ENCODE data around the gene TMEM185B.
A peak's percentile ranks its signal among the peaks of the same experiment; 100 is the strongest.
"Not testable (repeated sequence)": the region's sequence is repeated elsewhere in the genome, so short reads cannot be mapped to it uniquely, and the experiment has no call there.

Gene TMEM185B

DNA sequence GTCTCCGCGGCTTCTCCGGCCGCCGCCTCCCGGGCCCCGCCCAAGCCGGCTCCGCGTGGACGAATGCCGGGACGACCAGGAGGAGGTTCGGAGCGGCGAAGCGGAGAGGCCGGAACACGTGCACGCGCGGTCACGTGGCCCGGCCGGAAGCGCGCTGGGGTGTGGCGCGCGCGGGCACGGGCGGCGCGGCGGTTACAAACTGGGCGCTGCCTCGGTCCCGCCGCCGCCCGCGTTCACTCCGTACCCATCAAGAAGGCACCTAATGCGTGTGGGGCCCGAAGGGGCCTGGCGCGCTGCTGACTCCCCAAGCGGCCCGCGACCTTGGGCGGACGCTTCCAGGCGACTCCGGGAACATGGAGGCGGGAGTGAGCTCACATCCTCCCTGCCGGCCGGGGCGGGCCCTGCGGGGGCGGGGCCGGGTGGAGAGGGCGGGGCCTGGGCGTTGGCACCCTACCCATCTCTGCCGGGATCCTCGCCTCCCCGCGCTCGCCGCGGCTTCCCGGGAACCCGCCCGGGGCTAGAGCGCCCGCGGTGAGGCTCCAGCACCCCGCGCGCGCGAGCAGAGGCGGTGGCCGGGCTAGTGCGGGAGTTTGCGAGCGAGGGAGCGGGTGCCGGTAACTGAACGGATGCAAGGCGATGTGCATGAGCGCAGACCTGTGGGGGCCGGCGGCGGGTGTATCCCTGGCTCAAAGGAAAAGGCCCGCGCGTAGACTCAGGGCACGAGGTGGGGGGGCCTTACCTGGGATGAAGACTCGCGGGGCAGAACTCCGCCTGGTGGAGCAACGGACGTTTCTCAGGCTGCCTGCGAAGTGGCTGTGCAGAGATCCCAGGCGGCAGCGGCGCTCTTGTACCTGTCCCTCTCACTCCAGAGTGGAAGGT is at the start of gene TMEM185B:
Gene TMEM185B, minus strand, starts transcription at position 367 of the 879 bp plus-strand sequence. CDS start 424 bp downstream, outside the sequence.
- peak; percentile 77 for DNase-seq (ENCODE audit: low read depth, low spot score)

DNA sequence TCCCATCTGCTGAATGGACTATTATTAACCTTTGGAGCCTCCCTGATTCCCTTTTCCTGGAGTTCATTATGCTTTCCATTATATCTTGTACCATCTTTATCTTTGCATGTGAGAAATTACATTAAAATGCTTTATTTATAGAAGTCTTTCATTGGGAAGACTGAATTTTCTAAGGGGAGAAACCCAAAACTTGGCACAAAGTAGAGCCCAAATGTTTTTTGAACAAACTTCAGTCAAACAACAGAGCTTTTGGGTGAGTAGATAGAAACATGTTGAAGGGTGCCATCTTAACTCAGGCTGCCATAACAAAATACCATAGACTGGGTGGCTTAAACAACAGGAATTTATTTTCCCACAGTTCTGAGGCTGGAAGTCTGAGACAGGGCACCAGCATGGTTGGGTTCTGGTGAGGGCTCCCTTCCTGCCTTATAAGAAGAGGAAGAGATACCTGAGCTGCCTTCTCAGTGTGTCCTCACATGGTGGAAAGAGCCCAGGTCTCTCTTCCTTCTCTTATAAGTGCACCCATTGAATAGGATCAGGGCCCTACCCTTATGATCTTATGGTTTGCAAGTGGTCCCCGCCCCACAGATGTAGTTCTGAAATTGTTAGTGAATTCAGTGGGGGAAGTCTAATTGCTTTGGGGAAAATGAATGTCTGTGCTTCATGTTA is 48.6 kb upstream of the TMEM185B start:
- no peak for DNase-seq (ENCODE audit: low read depth, low spot score)

- no peak for DNase-seq (ENCODE audit: low read depth, low spot score)
Observed at GRCh38 chr2:120269816-120270215, 46.6 kb upstream of the TMEM185B start.

GRCh38 chr2:120269076-120269744 is 46.0 kb upstream of the TMEM185B start:
- DNase-seq (ENCODE audit: low read depth, low spot score) = no peak

- no peak for DNase-seq (ENCODE audit: low read depth, low spot score)
Observed at GRCh38 chr2:120267348-120267747, 44.1 kb upstream of the TMEM185B start.

- DNase-seq (ENCODE audit: low read depth, low spot score) = no peak
Observed at GRCh38 chr2:120265006-120265405, 41.8 kb upstream of the TMEM185B start.

GRCh38 chr2:120262761-120263428 is 39.7 kb upstream of the TMEM185B start:
- DNase-seq (ENCODE audit: low read depth, low spot score) = no peak

GRCh38 chr2:120262150-120262549 is 39.0 kb upstream of the TMEM185B start:
- no peak for DNase-seq (ENCODE audit: low read depth, low spot score)

- no peak for DNase-seq (ENCODE audit: low read depth, low spot score)
Observed at GRCh38 chr2:120261387-120262006, 38.3 kb upstream of the TMEM185B start.

- no peak for DNase-seq (ENCODE audit: low read depth, low spot score)
Observed at GRCh38 chr2:120260736-120261135, 37.5 kb upstream of the TMEM185B start.

GRCh38 chr2:120259939-120260338 is 36.7 kb upstream of the TMEM185B start:
- DNase-seq (ENCODE audit: low read depth, low spot score) = not testable (repeated sequence)

DNA sequence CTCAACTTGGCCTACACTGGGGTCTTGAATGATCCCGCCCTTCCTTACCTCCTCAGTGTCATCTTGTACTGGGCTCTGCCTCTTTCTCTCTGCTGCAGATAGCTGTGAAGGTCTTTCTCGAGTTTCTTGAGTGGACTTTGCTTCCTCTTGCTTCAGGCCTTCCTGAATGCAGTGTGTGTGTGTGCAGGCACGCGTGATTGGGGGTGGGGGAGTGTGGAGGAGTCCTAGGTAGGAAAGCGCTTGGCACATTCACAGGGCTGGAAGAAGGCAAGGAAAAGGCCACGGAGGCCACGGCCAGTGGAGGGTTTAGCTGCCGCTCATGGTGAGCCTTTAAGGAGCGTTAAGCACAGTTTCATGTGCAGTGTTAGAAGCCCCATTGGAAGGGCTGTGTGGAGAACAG is 35.0 kb upstream of the TMEM185B start:
- no peak for DNase-seq (ENCODE audit: low read depth, low spot score)

GRCh38 chr2:120257522-120257921 is 34.3 kb upstream of the TMEM185B start:
- DNase-seq (ENCODE audit: low read depth, low spot score) = no peak

DNA sequence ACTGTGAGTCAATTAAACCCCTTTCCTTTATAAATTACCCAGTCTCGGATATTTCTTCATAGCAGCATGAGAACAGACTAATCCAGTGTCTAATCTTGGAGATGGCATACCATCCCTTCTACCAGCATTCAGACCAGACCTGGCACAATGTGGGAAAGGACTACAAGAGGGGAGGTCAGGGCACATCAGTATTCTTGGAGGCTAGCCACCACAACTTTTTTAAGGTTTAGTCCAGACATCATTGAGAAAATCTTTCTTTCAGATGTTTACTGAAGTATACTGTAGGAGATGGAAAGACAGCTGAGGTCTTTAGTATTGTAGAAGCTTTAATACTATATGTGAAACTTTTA is 33.4 kb upstream of the TMEM185B start:
- no peak for DNase-seq (ENCODE audit: low read depth, low spot score)

DNA sequence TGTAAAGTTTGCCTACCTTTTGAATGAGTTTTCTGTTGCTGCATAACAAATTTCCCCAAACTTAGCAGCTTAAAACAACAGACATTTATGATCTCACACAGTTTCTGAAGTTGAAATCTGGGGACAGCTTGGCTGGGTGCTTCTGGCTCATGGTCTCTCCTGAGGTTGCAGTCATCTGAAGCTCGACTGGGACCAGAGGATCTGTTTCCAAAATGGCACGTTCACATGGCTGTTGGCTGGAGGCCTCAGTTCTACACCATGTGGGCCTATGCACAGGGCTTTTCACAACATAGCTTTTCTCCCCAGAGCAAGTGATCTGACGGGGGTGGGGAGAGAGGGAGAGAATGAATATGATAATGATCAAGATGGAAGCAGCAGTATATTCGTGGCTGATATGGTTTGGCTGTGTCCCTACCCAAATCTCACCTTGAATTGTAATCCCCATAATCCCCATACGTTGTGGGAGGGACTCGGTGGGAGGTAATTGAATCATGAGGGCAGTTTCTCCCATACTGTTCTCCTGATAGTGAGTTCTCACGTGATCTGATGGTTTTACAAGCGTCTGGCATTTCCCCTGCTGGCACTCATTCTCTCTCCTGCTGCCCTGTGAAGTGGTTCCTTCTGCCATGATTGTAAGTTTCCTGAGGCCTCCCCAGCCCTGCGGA is 32.9 kb upstream of the TMEM185B start:
- DNase-seq (ENCODE audit: low read depth, low spot score) = no peak

- no peak for DNase-seq (ENCODE audit: low read depth, low spot score)
Observed at GRCh38 chr2:120255071-120255470, 31.9 kb upstream of the TMEM185B start.

- no peak for DNase-seq (ENCODE audit: low read depth, low spot score)
Observed at GRCh38 chr2:120254178-120254577, 31.0 kb upstream of the TMEM185B start.

DNA sequence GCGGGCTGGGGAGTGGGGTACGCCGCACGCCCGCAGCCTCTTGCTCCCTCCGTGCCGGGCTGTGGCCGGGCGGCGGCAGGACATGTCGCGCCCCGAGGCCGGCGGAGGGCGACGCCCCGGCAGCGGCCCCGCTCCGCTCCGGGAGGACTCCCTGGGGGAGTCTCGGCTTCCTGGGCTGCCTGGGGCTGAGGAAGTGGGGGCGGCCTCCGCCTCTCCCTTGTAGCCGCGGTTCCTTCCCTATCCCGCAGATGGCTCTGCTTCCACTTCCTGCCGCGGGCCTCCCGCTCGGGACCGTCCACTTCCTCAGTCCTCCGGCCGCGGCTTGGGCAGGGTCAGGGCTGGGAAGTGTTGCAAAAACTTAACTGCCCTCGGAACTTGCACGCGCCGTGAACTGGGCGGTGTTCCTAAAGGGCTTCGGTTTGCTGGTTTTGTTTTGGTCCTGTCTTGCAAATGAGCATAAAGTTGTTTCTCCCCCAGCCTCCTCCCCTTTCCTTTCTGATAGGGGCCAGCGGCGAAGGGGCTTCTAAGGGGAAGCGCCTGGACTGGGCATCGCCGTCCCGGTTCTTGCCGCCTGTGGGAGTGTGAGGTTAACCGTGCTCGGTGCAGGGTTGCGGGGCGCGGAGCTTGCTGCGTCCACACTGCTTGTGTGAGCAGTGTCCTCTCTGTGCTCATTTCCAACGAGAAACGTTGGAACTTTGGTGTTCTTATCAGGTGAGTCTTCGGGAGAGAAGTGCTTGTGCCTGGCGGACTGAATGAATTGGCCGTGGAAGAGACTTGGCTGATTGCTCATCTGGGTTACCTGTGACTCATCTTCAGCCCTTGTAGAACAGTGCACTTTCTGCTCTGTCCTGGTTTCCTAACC is 30.1 kb upstream of the TMEM185B start:
- DNase-seq (ENCODE audit: low read depth, low spot score) = no peak

DNA sequence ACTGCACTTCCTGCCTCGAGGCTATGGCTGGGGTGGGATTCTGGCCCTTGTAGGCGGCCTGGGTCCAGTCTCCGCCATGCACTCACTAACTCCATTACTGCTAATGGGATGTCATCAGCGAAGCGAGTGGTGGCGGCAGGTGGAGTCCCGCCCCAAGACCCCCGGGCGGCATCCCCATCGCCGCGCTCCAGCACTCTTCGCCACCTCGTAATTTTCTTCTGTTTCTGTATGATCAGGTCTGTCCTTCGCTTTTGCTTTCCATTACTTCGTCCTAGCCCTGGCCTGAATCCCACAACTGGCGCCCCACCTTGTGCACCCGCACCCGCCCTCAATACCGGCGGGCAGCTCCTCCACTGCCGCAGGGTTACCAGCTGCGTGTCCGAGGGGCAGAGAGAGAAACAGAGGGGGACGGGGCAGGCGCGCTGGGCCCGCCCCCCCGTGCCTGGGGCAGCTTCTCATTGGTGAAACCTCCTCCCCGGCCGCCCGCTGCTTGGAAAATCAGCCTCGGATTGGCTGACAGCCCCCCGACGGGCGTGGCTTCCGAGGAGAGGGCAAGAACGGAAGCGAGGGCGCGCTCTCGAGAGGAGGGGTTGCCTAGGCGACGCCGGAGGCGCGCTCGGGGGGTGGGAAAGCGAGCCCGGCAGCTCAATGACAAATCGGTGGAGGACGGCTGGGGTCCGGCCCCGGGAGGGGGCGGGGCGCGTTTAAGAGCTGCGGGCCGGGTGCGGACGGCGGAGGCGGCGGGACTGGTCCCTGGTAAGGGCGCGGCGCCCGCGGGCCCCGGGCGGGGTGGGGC is 29.2 kb upstream of the TMEM185B start, which contains the start of gene RALB:
Gene RALB, plus strand, starts transcription at position 628 of the 796 bp plus-strand sequence. CDS start 25,813 bp downstream, outside the sequence.
- DNase-seq (ENCODE audit: low read depth, low spot score) = peak; percentile 97

Data from activated CD4-positive, CD25-positive, alpha-beta regulatory T cell treated with anti-CD3 and anti-CD28 coated beads, Interleukin-2, amount 50 U/mL, for 16 hours (primary cell).